SK-N-SH treated with all-trans-retinoic acid at 6 μM for 48 hours (cell line): ENCODE measurements around the gene LDB1.

Experiments used
- ATAC-seq: fragments of 200-7000 bp; cut with Tn5 transposase; 3 replicates; pipeline ENCODE4 v1.9.1; 2020; ENCODE audit warnings: mild to moderate bottlenecking, moderate library complexity
- ARNTL ChIP-seq: fragments of 450-650 bp; formaldehyde crosslinking; IDR thresholded peaks from 2 replicates; pipeline ENCODE4 v1.5.0; 2020; ENCODE audit warnings: low read depth, mild to moderate bottlenecking, moderate library complexity, borderline replicate concordance
- BACH2 ChIP-seq: fragments of 250-450 bp; sonication (Bioruptor Pico); IDR thresholded peaks from 2 replicates; pipeline ENCODE4 v1.9.0; 2021; ENCODE audit warnings: mild to moderate bottlenecking, borderline replicate concordance
- CSDC2 ChIP-seq: fragments of 250-450 bp; sonication (Bioruptor Pico); IDR thresholded peaks from 2 replicates; pipeline ENCODE4 v1.5.0; 2020; ENCODE audit warnings: mild to moderate bottlenecking, moderate library complexity
- ESRRG ChIP-seq: fragments of 250-450 bp; sonication (Bioruptor Pico); IDR thresholded peaks from 2 replicates; pipeline ENCODE4 v1.6.1; 2021; ENCODE audit warnings: mild to moderate bottlenecking
- GLIS3 ChIP-seq: fragments of 250-450 bp; sonication (Bioruptor Pico); IDR thresholded peaks from 2 replicates; pipeline ENCODE4 v1.5.0; 2020; ENCODE audit warnings: mild to moderate bottlenecking, moderate library complexity
- ISL1 ChIP-seq: fragments of 250-450 bp; sonication (Bioruptor Pico); IDR thresholded peaks from 2 replicates; pipeline ENCODE4 v2.1.2; 2022; ENCODE audit warnings: mild to moderate bottlenecking, moderate library complexity
- OSR1 ChIP-seq: fragments of 250-450 bp; sonication (Bioruptor Pico); IDR thresholded peaks from 2 replicates; pipeline ENCODE4 v1.8.0; 2022; ENCODE audit warnings: moderate library complexity, mild to moderate bottlenecking, inconsistent platforms
- TCF4 ChIP-seq: fragments of 250-450 bp; sonication (Bioruptor Pico); IDR thresholded peaks from 2 replicates; pipeline ENCODE4 v1.8.0; 2021; ENCODE audit warnings: mild to moderate bottlenecking, moderate library complexity, borderline replicate concordance
- ZC3H10 ChIP-seq: fragments of 250-450 bp; sonication (Bioruptor Pico); IDR thresholded peaks from 2 replicates; pipeline ENCODE4 v1.5.1; 2021; ENCODE audit warnings: mild to moderate bottlenecking, moderate library complexity
- ZNF565 ChIP-seq: fragments of 450-650 bp; formaldehyde crosslinking; conservative IDR thresholded peaks from 2 replicates; pipeline ENCODE4 v1.5.0; 2020; ENCODE audit warnings: low read depth, mild to moderate bottlenecking, moderate library complexity
- ZNF70 ChIP-seq: fragments of 450-650 bp; formaldehyde crosslinking; IDR thresholded peaks from 2 replicates; pipeline ENCODE4 v1.5.0; 2020; ENCODE audit warnings: mild to moderate bottlenecking, moderate library complexity
- ZNF8 ChIP-seq: fragments of 450-650 bp; formaldehyde crosslinking; IDR thresholded peaks from 2 replicates; pipeline ENCODE4 v1.5.0; 2020; ENCODE audit warnings: mild to moderate bottlenecking, moderate library complexity
- TF ChIP-seq, protein P1 (sequence below): fragments of 250-450 bp; sonication (Bioruptor Pico); IDR thresholded peaks from 2 replicates; pipeline ENCODE4 v1.8.0; 2020; ENCODE audit warnings: mild to moderate bottlenecking, moderate library complexity, borderline replicate concordance
- TF ChIP-seq, protein P2 (sequence below): fragments of 250-450 bp; sonication (Bioruptor Pico); IDR thresholded peaks from 2 replicates; pipeline ENCODE4 v1.8.0; 2021; ENCODE audit warnings: low read depth, mild to moderate bottlenecking, moderate library complexity, borderline replicate concordance
- TF ChIP-seq, protein P3 (sequence below): fragments of 250-450 bp; sonication (Bioruptor Pico); IDR thresholded peaks from 2 replicates; pipeline ENCODE4 v1.5.0; 2020; ENCODE audit warnings: mild to moderate bottlenecking, moderate library complexity
- TF ChIP-seq, protein P4 (sequence below): fragments of 250-450 bp; sonication (Bioruptor Pico); IDR thresholded peaks from 2 replicates; pipeline ENCODE4 v1.5.1; 2021; ENCODE audit warnings: mild to moderate bottlenecking, moderate library complexity

Gene LDB1

DNA sequence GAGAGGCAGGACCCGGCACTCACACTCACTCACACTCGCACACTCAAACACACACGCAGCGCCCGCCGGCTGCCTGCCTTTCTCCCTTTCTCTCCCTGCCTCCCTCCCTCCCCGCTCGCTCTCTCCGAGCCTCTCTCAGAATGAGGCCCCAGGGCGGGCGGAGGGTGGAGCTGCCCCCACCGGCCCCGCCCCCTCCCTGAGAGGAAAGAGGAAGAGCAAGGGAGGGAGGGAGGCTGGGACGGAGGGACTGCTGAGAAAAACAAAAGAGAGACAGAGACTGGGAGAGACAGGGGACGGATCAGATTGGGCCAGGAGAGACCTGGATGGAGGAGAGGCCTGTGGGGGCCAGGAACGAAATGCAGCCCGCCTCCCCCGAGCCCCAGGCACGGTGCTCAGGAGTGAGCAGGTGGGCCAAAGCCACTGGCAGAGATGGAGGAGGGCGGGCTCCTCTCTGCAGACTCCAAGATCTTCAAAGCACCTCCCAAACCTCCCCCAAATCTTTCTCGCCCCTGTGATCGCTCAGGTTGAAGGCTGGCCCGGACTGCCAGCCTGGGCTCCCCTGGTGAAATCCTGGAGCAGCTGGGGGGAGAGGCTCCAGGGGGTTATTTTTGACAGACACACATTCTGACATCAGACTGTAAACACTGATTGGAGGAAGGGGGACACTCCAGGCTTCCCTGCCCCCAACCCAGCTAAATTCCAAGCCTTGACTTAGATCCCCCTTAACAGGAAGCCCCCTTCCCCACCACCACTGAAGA, 5.1 kb downstream of the LDB1 start:
- ATAC-seq, result peak; percentile 77
- TF ChIP-seq ZNF565 (CRISPR knock-in tag), result no peak
- TF ChIP-seq, protein P1, sequence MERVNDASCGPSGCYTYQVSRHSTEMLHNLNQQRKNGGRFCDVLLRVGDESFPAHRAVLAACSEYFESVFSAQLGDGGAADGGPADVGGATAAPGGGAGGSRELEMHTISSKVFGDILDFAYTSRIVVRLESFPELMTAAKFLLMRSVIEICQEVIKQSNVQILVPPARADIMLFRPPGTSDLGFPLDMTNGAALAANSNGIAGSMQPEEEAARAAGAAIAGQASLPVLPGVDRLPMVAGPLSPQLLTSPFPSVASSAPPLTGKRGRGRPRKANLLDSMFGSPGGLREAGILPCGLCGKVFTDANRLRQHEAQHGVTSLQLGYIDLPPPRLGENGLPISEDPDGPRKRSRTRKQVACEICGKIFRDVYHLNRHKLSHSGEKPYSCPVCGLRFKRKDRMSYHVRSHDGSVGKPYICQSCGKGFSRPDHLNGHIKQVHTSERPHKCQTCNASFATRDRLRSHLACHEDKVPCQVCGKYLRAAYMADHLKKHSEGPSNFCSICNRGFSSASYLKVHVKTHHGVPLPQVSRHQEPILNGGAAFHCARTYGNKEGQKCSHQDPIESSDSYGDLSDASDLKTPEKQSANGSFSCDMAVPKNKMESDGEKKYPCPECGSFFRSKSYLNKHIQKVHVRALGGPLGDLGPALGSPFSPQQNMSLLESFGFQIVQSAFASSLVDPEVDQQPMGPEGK (CRISPR knock-in tag), result peak; percentile 77; the same call in 1 of the 2 replicates
- TF ChIP-seq BACH2 (CRISPR knock-in tag), result no peak
- TF ChIP-seq, protein P2, sequence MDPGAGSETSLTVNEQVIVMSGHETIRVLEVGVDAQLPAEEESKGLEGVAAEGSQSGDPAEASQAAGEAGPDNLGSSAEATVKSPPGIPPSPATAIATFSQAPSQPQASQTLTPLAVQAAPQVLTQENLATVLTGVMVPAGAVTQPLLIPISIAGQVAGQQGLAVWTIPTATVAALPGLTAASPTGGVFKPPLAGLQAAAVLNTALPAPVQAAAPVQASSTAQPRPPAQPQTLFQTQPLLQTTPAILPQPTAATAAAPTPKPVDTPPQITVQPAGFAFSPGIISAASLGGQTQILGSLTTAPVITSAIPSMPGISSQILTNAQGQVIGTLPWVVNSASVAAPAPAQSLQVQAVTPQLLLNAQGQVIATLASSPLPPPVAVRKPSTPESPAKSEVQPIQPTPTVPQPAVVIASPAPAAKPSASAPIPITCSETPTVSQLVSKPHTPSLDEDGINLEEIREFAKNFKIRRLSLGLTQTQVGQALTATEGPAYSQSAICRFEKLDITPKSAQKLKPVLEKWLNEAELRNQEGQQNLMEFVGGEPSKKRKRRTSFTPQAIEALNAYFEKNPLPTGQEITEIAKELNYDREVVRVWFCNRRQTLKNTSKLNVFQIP (CRISPR knock-in tag), result no peak

DNA sequence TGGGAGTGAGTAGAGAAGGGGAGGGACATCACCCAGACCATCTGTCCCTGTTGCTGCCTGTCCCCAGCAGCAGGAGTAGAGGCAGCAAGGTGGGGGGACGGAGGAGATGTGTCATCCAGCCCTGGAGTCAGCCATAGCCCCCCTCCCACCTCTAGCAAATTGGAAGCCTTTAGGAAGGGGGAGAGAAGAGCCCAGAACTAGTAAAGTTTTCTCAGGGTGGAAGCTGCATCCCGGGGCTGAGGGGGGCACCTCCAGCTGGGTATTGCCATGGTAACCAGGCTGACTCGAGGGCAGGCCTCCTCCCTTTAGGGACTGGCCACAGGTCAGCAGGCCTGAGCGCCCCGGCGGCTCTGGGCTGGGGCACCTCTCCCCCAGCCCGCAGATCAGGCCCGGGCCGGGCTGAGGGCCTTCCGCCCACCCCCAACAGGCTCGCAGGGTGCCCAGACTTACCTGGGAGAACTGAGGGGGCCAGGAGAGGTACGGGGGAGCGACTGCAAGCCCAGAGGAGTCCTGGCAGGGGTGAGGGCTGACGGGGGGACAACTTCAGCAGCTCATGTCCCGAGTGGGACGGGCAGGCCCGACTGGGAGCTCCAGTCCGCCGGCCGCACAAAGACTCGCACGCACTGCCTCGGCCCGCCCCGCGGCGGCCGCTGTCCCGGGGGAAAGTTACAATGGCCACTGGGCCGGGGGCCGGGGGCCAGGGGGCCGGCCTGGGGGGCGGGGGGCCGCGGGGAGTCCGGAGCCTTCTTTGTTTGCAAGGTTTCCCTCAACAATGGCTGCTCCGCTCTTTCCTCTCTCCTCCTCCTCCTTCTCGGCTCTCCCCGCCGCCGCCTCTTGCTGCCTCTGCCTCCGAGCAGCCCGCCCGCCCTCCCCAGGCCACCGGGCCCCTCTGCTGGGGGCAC, 6.0 kb downstream of the LDB1 start:
- ATAC-seq, result peak; percentile 5
- TF ChIP-seq, protein P2 (CRISPR knock-in tag), result no peak
- TF ChIP-seq ZC3H10 (CRISPR knock-in tag), result no peak
- TF ChIP-seq GLIS3 (CRISPR knock-in tag), result no peak
- TF ChIP-seq, protein P3, sequence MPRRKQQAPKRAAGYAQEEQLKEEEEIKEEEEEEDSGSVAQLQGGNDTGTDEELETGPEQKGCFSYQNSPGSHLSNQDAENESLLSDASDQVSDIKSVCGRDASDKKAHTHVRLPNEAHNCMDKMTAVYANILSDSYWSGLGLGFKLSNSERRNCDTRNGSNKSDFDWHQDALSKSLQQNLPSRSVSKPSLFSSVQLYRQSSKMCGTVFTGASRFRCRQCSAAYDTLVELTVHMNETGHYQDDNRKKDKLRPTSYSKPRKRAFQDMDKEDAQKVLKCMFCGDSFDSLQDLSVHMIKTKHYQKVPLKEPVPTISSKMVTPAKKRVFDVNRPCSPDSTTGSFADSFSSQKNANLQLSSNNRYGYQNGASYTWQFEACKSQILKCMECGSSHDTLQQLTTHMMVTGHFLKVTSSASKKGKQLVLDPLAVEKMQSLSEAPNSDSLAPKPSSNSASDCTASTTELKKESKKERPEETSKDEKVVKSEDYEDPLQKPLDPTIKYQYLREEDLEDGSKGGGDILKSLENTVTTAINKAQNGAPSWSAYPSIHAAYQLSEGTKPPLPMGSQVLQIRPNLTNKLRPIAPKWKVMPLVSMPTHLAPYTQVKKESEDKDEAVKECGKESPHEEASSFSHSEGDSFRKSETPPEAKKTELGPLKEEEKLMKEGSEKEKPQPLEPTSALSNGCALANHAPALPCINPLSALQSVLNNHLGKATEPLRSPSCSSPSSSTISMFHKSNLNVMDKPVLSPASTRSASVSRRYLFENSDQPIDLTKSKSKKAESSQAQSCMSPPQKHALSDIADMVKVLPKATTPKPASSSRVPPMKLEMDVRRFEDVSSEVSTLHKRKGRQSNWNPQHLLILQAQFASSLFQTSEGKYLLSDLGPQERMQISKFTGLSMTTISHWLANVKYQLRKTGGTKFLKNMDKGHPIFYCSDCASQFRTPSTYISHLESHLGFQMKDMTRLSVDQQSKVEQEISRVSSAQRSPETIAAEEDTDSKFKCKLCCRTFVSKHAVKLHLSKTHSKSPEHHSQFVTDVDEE (CRISPR knock-in tag), result no peak
- TF ChIP-seq OSR1 (CRISPR knock-in tag), result no peak
- no peak for TF ChIP-seq ZNF70 (CRISPR knock-in tag)
- TF ChIP-seq TCF4 (CRISPR knock-in tag), result no peak
- TF ChIP-seq, protein P4, sequence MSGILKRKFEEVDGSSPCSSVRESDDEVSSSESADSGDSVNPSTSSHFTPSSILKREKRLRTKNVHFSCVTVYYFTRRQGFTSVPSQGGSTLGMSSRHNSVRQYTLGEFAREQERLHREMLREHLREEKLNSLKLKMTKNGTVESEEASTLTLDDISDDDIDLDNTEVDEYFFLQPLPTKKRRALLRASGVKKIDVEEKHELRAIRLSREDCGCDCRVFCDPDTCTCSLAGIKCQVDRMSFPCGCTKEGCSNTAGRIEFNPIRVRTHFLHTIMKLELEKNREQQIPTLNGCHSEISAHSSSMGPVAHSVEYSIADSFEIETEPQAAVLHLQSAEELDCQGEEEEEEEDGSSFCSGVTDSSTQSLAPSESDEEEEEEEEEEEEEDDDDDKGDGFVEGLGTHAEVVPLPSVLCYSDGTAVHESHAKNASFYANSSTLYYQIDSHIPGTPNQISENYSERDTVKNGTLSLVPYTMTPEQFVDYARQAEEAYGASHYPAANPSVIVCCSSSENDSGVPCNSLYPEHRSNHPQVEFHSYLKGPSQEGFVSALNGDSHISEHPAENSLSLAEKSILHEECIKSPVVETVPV, result no peak
- TF ChIP-seq BACH2 (CRISPR knock-in tag), result no peak
- TF ChIP-seq ARNTL (CRISPR knock-in tag), result no peak
- TF ChIP-seq, protein P1 (CRISPR knock-in tag), result no peak
- TF ChIP-seq ESRRG (CRISPR knock-in tag), result no peak
- TF ChIP-seq CSDC2 (CRISPR knock-in tag), result no peak
- no peak for TF ChIP-seq ISL1 (CRISPR knock-in tag)
- no peak for TF ChIP-seq ZNF8 (CRISPR knock-in tag)
